ENCODE measurements around the gene SLCO4A1. TPM values are rescaled to one million over a fixed set of nuclear protein-coding genes. Genes with fewer than 3 reads are reported as not detected.

SLCO4A1 gene
- total and polyA plus RNA-seq, 2 experiments from 2014 or later = 0.22 to 0.43 TPM

DNA sequence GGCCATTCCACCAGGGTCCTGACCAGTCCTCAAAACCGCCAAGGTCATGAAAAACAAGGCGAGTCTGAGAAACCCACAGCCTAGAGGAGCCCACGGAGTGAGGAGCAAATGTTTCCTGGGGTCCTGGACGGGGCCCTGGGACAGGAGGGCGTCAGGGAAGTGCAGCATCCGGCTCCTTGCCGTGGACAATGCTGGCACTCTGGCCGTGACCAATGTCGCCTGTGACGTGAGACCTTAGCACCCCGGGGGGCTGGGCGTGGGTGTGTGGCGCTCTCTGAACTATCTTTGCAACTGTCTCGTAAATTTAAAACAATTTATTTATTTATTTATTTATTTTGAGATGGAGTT lies 34.1 kb upstream of the SLCO4A1 start:
- Histone ChIP-seq H3K4me2 (ENCODE audit: unreplicated experiment) (no peak overlapping the region), H3K27me3 (replicated peaks; ENCODE audit: insufficient read depth) (peaks cover 48% of the 10 kb centered on the region), H4K20me1 (ENCODE audit: insufficient read depth) (no peaks in the 10 kb centered on the region), H3K9me3 (ENCODE audit: low read depth) (no peaks in the 10 kb centered on the region), H3K79me2 (ENCODE audit: insufficient read depth) (no peaks in the 10 kb centered on the region), H3K9me2 (ENCODE audit: insufficient read depth) (no peaks in the 10 kb centered on the region), H3K4me3 (no peak overlapping the region), H3K36me3 (ENCODE audit: low read depth) (no peaks in the 10 kb centered on the region), H3F3A (ENCODE audit: insufficient read depth) (no peaks in the 10 kb centered on the region), H3K27ac (no peak overlapping the region), H3K4me1 (ENCODE audit: insufficient read depth) (0 out of 2 replicates have a peak, but pooled peaks cover 3% of the 10 kb centered on the region), H3K9ac (no peak overlapping the region), H2AFZ (no peak overlapping the region)
- in situ Hi-C loops (cut with MboI) = no loop called here
- DNase-seq = no peak
- WGBS, 2 experiments (ENCODE audit: low coverage in 1 of 2, low lambda C conversion rate in 2 of 2, missing lambda C conversion rate in 2 of 2) = 61 to 68% methylated on average over 14 of the region's 14 CpGs
- TF ChIP-seq EZH2 (IDR thresholded peaks at IDR 0.05; ENCODE audit: insufficient read depth, poor library complexity, severe bottlenecking) (no peak), EZH2phosphoT487 (IDR thresholded peaks at IDR 0.05; ENCODE audit: insufficient read depth, low read depth) (no peak)

- no peak overlapping the region for H3K4me3 ChIP-seq
- no peak overlapping the region for H3K27ac ChIP-seq
- H3K9ac ChIP-seq = no peak overlapping the region
- H2AFZ ChIP-seq = no peak overlapping the region
- WGBS, 2 experiments (ENCODE audit: low coverage in 1 of 2, low lambda C conversion rate in 2 of 2, missing lambda C conversion rate in 2 of 2) = 81 to 83% methylated on average over 11 of the region's 11 CpGs
- no peaks in the 10 kb centered on the region for H3K9me2 ChIP-seq (ENCODE audit: insufficient read depth)
- TF ChIP-seq EZH2 (IDR thresholded peaks at IDR 0.05; ENCODE audit: insufficient read depth, poor library complexity, severe bottlenecking) = no peak
- no peak for TF ChIP-seq EZH2phosphoT487 (IDR thresholded peaks at IDR 0.05; ENCODE audit: insufficient read depth, low read depth)
- no peaks in the 10 kb centered on the region for H4K20me1 ChIP-seq (ENCODE audit: insufficient read depth)
- no peaks in the 10 kb centered on the region for H3K36me3 ChIP-seq (ENCODE audit: low read depth)
- H3K4me2 ChIP-seq (ENCODE audit: unreplicated experiment) = no peak overlapping the region
- H3K27me3 ChIP-seq (replicated peaks; ENCODE audit: insufficient read depth) = peaks cover 55% of the 10 kb centered on the region
- in situ Hi-C loops (cut with MboI) = no loop called here
- H3K4me1 ChIP-seq (ENCODE audit: insufficient read depth) = 0 out of 2 replicates have a peak, but pooled peaks cover 3% of the 10 kb centered on the region
- H3F3A ChIP-seq (ENCODE audit: insufficient read depth) = no peaks in the 10 kb centered on the region
- DNase-seq = no peak
- H3K79me2 ChIP-seq (ENCODE audit: insufficient read depth) = no peaks in the 10 kb centered on the region
- no peaks in the 10 kb centered on the region for H3K9me3 ChIP-seq (ENCODE audit: low read depth)
Measured at GRCh38 chr20:62609279-62609720, 33.0 kb upstream of the SLCO4A1 start.

DNA sequence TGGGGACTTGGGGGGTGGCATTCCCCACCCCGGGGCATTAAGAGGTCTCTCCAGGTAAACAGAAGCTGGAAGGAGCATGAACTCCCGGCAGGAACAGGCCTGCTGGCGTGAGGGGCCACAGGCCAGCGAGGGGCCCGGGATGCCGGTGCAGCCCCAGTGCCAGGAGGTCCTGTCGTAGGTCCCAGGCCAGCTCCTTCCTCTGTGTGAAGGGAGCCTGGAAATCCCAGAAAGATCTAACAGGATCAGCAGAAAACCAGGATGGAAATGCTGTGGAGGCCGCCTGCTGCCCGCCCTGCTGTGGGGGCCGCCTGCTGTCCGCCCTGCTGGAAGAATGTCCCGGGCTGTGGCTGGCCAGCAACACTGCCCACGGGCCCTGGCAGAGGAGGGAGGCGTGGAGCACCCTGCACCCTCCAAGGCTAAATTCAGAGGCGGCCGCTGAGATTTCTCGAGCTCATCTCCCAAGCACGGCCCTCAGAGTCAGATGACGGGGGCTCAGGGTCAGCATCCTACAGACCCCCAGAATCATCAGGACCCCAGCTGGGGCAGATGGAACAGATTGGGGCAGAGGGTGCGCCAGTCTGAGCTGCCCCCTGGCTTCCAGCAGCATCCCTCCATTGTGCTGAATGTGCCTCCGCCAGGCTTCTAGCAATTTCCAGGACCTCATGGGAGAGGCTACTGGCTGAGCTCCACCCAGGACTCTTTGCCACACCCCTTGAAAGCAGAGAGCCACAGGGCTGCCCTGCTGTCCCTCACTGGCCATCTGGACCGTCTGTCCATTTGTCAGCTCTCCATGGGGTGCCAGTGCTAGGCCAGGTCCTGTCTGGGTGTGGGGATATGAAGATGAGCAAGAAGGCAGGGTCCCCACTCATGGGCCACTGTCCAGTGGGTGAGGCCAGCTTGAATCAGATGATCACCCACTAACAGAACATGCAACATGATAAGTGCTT lies 32.2 kb upstream of the SLCO4A1 start:
- Histone ChIP-seq H3K9ac (no peak overlapping the region), H3K27ac (no peak overlapping the region), H3K9me3 (ENCODE audit: low read depth) (no peaks in the 10 kb centered on the region), H3K4me2 (ENCODE audit: unreplicated experiment) (no peak overlapping the region), H3K4me3 (no peak overlapping the region), H3K36me3 (ENCODE audit: low read depth) (no peaks in the 10 kb centered on the region), H3K4me1 (ENCODE audit: insufficient read depth) (0 out of 2 replicates have a peak, but pooled peaks cover 3% of the 10 kb centered on the region), H4K20me1 (ENCODE audit: insufficient read depth) (no peaks in the 10 kb centered on the region), H2AFZ (no peak overlapping the region), H3K9me2 (ENCODE audit: insufficient read depth) (no peaks in the 10 kb centered on the region), H3K79me2 (ENCODE audit: insufficient read depth) (no peaks in the 10 kb centered on the region), H3K27me3 (replicated peaks; ENCODE audit: insufficient read depth) (peaks cover 55% of the 10 kb centered on the region), H3F3A (ENCODE audit: insufficient read depth) (no peaks in the 10 kb centered on the region)
- 53 to 57% methylated on average over 19 to 20 of the region's 22 CpGs for WGBS, 2 experiments (ENCODE audit: low coverage in 1 of 2, low lambda C conversion rate in 2 of 2, missing lambda C conversion rate in 2 of 2)
- no peak for DNase-seq
- TF ChIP-seq EZH2phosphoT487 (IDR thresholded peaks at IDR 0.05; ENCODE audit: insufficient read depth, low read depth) (no peak), EZH2 (IDR thresholded peaks at IDR 0.05; ENCODE audit: insufficient read depth, poor library complexity, severe bottlenecking) (no peak)
- in situ Hi-C loops (cut with MboI) = no loop called here

GRCh38 chr20:62611012-62611411 lies 31.3 kb upstream of the SLCO4A1 start:
- Histone ChIP-seq H3K4me1 (ENCODE audit: insufficient read depth) (0 out of 2 replicates have a peak, but pooled peaks cover 3% of the 10 kb centered on the region), H3K9me2 (ENCODE audit: insufficient read depth) (no peaks in the 10 kb centered on the region), H3K27ac (no peak overlapping the region), H4K20me1 (ENCODE audit: insufficient read depth) (no peaks in the 10 kb centered on the region), H3K4me2 (ENCODE audit: unreplicated experiment) (no peak overlapping the region), H3K4me3 (no peak overlapping the region), H3K36me3 (ENCODE audit: low read depth) (no peaks in the 10 kb centered on the region), H3F3A (ENCODE audit: insufficient read depth) (no peaks in the 10 kb centered on the region), H2AFZ (no peak overlapping the region), H3K79me2 (ENCODE audit: insufficient read depth) (no peaks in the 10 kb centered on the region), H3K9me3 (ENCODE audit: low read depth) (no peaks in the 10 kb centered on the region), H3K9ac (no peak overlapping the region), H3K27me3 (replicated peaks; ENCODE audit: insufficient read depth) (peaks cover 52% of the 10 kb centered on the region)
- TF ChIP-seq EZH2phosphoT487 (IDR thresholded peaks at IDR 0.05; ENCODE audit: insufficient read depth, low read depth) = no peak
- TF ChIP-seq EZH2 (IDR thresholded peaks at IDR 0.05; ENCODE audit: insufficient read depth, poor library complexity, severe bottlenecking) = no peak
- in situ Hi-C loops (cut with MboI) = no loop called here
- WGBS, 2 experiments (ENCODE audit: low coverage in 1 of 2, low lambda C conversion rate in 2 of 2, missing lambda C conversion rate in 2 of 2) = 26% methylated on average over 2 of the region's 2 CpGs
- no peak for DNase-seq

Measured in GM23248 (cell line).